ENCODE measurements around the gene RALBP1.

The RALBP1 gene

DNA sequence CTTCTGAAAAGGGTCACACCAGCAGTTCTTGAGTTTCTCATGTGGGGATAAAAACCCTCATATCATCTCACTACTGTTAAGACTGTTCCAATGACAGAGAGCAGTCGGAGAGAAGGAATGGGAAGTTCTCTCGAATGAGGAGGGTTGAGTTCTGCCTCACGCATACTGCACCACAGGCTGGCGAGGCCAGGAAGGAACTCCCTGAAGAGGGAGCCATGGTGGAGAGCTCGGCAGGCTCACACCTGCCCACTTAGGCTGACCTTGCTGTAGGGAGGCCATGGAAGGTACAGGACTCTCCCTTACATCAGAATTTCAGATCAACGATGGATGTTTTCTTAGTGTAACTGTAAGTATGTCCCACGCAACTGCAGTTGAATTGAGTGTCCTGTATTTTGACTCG lies 64.6 kb downstream of the RALBP1 start:
- TF ChIP-seq EP300 (IDR thresholded peaks at IDR 0.05; ENCODE audit: borderline replicate concordance) (no peak), ZBTB7A (IDR thresholded peaks at IDR 0.05; ENCODE audit: low read depth) (no peak), NFIC (IDR thresholded peaks at IDR 0.05) (no peak), TAF1 (IDR thresholded peaks at IDR 0.05; ENCODE audit: low read depth) (no peak)

DNA sequence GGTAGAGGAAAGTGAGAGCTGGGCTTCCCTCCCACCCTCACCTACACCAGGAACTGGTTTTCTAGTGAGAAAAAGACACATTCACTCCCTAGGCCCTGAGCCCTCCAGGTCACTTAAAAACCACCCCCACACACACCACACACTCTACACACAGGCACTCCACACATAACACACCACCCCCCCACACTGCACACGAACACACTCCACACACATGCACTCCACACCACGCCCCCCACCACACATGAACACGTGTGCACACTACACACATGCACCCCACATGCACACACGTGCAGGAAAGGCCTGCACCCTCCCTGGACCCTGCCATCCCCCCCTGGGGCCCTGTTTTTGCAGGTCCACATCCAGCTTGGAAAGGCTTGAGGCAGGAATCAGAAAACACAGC lies 67.6 kb downstream of the RALBP1 start:
- TF ChIP-seq, protein P1, sequence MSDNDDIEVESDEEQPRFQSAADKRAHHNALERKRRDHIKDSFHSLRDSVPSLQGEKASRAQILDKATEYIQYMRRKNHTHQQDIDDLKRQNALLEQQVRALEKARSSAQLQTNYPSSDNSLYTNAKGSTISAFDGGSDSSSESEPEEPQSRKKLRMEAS (IDR thresholded peaks at IDR 0.05): no peak
- TF ChIP-seq TCF12 (IDR thresholded peaks at IDR 0.05; ENCODE audit: low read depth) (no peak), CREB1 (IDR thresholded peaks at IDR 0.05; ENCODE audit: low read depth) (no peak), TEAD4 (IDR thresholded peaks at IDR 0.05) (no peak), CEBPB (IDR thresholded peaks at IDR 0.05) (no peak), TAF1 (IDR thresholded peaks at IDR 0.05; ENCODE audit: low read depth) (no peak), FOXM1 (IDR thresholded peaks at IDR 0.05; ENCODE audit: borderline replicate concordance, low read depth) (no peak), ZBTB7A (IDR thresholded peaks at IDR 0.05; ENCODE audit: low read depth) (no peak)

DNA sequence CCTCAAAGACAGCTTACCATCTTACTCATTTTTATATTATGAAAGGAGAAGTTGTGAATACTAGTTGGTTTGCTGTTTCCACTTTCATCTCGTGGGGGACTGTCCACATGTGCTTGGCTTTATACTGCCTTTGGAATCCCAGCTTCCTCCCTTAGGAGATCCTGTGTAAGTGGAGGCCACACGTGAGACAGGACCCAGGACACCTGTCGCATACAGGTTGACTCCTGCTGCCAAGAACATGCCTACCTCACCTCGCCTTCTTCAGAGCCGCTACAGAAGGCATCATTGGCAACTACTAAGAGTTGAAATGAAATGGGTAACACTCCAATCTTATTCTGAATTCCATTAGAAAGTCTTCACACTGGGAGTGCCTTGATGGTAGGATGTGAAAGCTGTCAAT lies 69.7 kb downstream of the RALBP1 start:
- TF ChIP-seq, protein P2, sequence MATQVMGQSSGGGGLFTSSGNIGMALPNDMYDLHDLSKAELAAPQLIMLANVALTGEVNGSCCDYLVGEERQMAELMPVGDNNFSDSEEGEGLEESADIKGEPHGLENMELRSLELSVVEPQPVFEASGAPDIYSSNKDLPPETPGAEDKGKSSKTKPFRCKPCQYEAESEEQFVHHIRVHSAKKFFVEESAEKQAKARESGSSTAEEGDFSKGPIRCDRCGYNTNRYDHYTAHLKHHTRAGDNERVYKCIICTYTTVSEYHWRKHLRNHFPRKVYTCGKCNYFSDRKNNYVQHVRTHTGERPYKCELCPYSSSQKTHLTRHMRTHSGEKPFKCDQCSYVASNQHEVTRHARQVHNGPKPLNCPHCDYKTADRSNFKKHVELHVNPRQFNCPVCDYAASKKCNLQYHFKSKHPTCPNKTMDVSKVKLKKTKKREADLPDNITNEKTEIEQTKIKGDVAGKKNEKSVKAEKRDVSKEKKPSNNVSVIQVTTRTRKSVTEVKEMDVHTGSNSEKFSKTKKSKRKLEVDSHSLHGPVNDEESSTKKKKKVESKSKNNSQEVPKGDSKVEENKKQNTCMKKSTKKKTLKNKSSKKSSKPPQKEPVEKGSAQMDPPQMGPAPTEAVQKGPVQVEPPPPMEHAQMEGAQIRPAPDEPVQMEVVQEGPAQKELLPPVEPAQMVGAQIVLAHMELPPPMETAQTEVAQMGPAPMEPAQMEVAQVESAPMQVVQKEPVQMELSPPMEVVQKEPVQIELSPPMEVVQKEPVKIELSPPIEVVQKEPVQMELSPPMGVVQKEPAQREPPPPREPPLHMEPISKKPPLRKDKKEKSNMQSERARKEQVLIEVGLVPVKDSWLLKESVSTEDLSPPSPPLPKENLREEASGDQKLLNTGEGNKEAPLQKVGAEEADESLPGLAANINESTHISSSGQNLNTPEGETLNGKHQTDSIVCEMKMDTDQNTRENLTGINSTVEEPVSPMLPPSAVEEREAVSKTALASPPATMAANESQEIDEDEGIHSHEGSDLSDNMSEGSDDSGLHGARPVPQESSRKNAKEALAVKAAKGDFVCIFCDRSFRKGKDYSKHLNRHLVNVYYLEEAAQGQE (IDR thresholded peaks at IDR 0.05; ENCODE audit: low read depth): no peak
- TF ChIP-seq TCF12 (IDR thresholded peaks at IDR 0.05; ENCODE audit: low read depth): no peak
- TF ChIP-seq CREB1 (IDR thresholded peaks at IDR 0.05; ENCODE audit: low read depth): no peak
- TF ChIP-seq NFIC (IDR thresholded peaks at IDR 0.05): no peak
- no peak for TF ChIP-seq FOXM1 (IDR thresholded peaks at IDR 0.05; ENCODE audit: borderline replicate concordance, low read depth)
- TF ChIP-seq TAF1 (IDR thresholded peaks at IDR 0.05; ENCODE audit: low read depth): no peak
- TF ChIP-seq ZBTB7A (IDR thresholded peaks at IDR 0.05; ENCODE audit: low read depth): no peak
- TF ChIP-seq, protein P1 (IDR thresholded peaks at IDR 0.05): no peak
- TF ChIP-seq CEBPB (IDR thresholded peaks at IDR 0.05): no peak
- no peak for TF ChIP-seq EGR1 (IDR thresholded peaks at IDR 0.05)
- no peak for TF ChIP-seq YY1 (IDR thresholded peaks at IDR 0.05; ENCODE audit: low read depth)
- TF ChIP-seq, protein P3, sequence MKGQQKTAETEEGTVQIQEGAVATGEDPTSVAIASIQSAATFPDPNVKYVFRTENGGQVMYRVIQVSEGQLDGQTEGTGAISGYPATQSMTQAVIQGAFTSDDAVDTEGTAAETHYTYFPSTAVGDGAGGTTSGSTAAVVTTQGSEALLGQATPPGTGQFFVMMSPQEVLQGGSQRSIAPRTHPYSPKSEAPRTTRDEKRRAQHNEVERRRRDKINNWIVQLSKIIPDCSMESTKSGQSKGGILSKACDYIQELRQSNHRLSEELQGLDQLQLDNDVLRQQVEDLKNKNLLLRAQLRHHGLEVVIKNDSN (IDR thresholded peaks at IDR 0.05): no peak
- TF ChIP-seq RAD21 (IDR thresholded peaks at IDR 0.05; ENCODE audit: low read depth): no peak
- TF ChIP-seq TEAD4 (IDR thresholded peaks at IDR 0.05): no peak
- TF ChIP-seq EP300 (IDR thresholded peaks at IDR 0.05; ENCODE audit: borderline replicate concordance): no peak

DNA sequence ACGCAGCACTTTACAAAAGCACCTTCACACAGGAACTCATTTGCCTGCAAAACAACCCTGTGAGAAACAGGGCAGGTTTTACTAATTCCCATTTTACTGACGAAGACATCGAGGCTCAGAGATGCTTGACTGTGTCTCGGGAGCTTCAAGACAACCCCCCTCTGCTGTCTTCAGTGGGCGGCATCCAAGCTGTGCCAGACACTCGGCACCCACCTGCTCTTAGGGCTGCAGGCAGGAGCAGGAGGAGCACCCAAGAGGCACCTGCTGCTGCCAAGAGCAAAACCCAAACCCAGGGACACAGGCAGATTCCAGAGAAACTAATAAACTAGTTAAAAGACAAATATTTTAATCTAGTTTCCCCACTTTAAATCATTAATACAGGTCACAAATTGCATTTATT lies 71.2 kb downstream of the RALBP1 start:
- no peak for TF ChIP-seq TEAD4 (IDR thresholded peaks at IDR 0.05)
- TF ChIP-seq FOXM1 (IDR thresholded peaks at IDR 0.05; ENCODE audit: borderline replicate concordance, low read depth): no peak
- TF ChIP-seq CREB1 (IDR thresholded peaks at IDR 0.05; ENCODE audit: low read depth): no peak
- no peak for TF ChIP-seq EGR1 (IDR thresholded peaks at IDR 0.05)
- TF ChIP-seq, protein P3 (IDR thresholded peaks at IDR 0.05): no peak
- no peak for TF ChIP-seq YY1 (IDR thresholded peaks at IDR 0.05; ENCODE audit: low read depth)
- TF ChIP-seq, protein P2 (IDR thresholded peaks at IDR 0.05; ENCODE audit: low read depth): no peak
- TF ChIP-seq TAF1 (IDR thresholded peaks at IDR 0.05; ENCODE audit: low read depth): no peak
- no peak for TF ChIP-seq RAD21 (IDR thresholded peaks at IDR 0.05; ENCODE audit: low read depth)
- TF ChIP-seq, protein P1 (IDR thresholded peaks at IDR 0.05): no peak
- no peak for TF ChIP-seq ZBTB7A (IDR thresholded peaks at IDR 0.05; ENCODE audit: low read depth)
- TF ChIP-seq NFIC (IDR thresholded peaks at IDR 0.05): no peak
- no peak for TF ChIP-seq EP300 (IDR thresholded peaks at IDR 0.05; ENCODE audit: borderline replicate concordance)

DNA sequence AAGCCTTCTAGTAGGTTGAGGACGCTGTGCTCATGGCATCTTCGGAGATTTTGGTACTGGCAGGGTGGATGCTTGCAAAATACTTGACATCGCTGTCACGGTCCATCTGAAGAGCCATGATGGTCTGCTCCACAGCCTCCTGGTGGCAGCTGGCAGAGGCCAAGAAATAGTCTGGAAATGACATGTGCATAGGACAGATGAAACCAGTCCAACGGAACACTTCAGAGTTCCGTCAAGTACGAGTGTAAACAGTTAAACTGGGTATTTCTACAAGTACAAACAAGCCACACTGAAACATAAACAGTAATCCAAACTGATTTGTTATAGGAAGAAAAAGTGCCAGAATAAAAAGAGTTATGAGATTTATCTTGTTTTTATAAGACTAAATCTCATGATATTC lies 72.5 kb downstream of the RALBP1 start:
- TF ChIP-seq FOXM1 (IDR thresholded peaks at IDR 0.05; ENCODE audit: borderline replicate concordance, low read depth) (no peak), ZBTB7A (IDR thresholded peaks at IDR 0.05; ENCODE audit: low read depth) (no peak), NFIC (IDR thresholded peaks at IDR 0.05) (no peak), RAD21 (IDR thresholded peaks at IDR 0.05; ENCODE audit: low read depth) (no peak), CEBPB (IDR thresholded peaks at IDR 0.05) (no peak), YY1 (IDR thresholded peaks at IDR 0.05; ENCODE audit: low read depth) (no peak), EGR1 (IDR thresholded peaks at IDR 0.05) (no peak), EP300 (IDR thresholded peaks at IDR 0.05; ENCODE audit: borderline replicate concordance) (no peak), CREB1 (IDR thresholded peaks at IDR 0.05; ENCODE audit: low read depth) (no peak), TAF1 (IDR thresholded peaks at IDR 0.05; ENCODE audit: low read depth) (no peak), TCF12 (IDR thresholded peaks at IDR 0.05; ENCODE audit: low read depth) (no peak), TEAD4 (IDR thresholded peaks at IDR 0.05) (no peak)
- TF ChIP-seq, protein P3 (IDR thresholded peaks at IDR 0.05): no peak
- TF ChIP-seq, protein P1 (IDR thresholded peaks at IDR 0.05): no peak
